T-helper 2 cell treated with Interferon-gamma antibody and Interleukin-4, amounts not matched to agents 5 μg/mL and 100 μg/mL, for 36 hours (primary cell): ENCODE data around the gene FOXP1.

Experiments
- DNase-seq: peaks from one replicate; pipeline ENCODE4 v3.0.0; 2021; ENCODE audit warnings: low spot score
- H3K27ac Mint-ChIP-seq: one replicate; pipeline ENCODE4 v1.8.0; 2021; ENCODE audit warnings: mild to moderate bottlenecking, mixed read lengths
- H3K27me3 Mint-ChIP-seq: one replicate; pipeline ENCODE4 v1.8.0; 2021; ENCODE audit warnings: low read depth, mixed read lengths
- H3K36me3 Mint-ChIP-seq: one replicate; pipeline ENCODE4 v1.8.0; 2021; ENCODE audit warnings: low read depth, mixed read lengths
- H3K4me1 Mint-ChIP-seq: one replicate; pipeline ENCODE4 v1.8.0; 2021; ENCODE audit warnings: low read depth, mixed read lengths
- H3K4me3 Mint-ChIP-seq: one replicate; pipeline ENCODE4 v1.8.0; 2022; ENCODE audit warnings: mild to moderate bottlenecking, moderate library complexity, mixed read lengths
- H3K9me3 Mint-ChIP-seq: one replicate; pipeline ENCODE4 v1.8.0; 2021; ENCODE audit warnings: mixed read lengths

Gene FOXP1

GRCh38 chr3:71478568-71478967 is 105.0 kb downstream of the FOXP1 start:
- DNase-seq, result peak; percentile 80
- no peaks in the 10 kb centered on the region for H3K27me3 Mint-ChIP-seq
- peaks cover 9% of the 10 kb centered on the region for H3K9me3 Mint-ChIP-seq
- peak overlapping the region; percentile 38 for H3K27ac Mint-ChIP-seq
- peaks cover 37% of the 10 kb centered on the region for H3K4me1 Mint-ChIP-seq
- no peak overlapping the region for H3K4me3 Mint-ChIP-seq
- H3K36me3 Mint-ChIP-seq, result peaks cover 36% of the 10 kb centered on the region

DNA sequence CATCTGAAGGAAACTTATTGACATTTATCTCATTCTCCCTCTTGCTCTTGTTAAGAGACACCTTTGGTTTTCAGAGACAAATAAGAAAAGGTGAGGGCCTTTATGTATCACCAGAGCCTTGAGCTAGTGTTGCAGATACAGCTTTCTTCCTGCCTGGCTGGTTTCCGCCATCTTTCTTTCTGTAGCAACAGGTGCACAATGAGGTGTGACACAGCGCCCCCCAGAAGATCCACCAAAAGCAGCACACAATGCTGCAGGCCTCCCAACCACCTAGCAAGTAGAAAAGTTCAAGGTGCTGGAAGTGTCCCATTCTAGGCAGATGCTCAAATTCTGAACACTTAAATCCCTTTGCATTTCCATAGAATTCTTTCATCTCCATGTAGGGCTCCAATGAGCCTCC is 106.6 kb downstream of the FOXP1 start:
- Mint-ChIP-seq H3K9me3 (peaks cover 21% of the 10 kb centered on the region), H3K36me3 (peaks cover 47% of the 10 kb centered on the region), H3K4me1 (peaks cover 33% of the 10 kb centered on the region), H3K27ac (no peak overlapping the region), H3K27me3 (no peaks in the 10 kb centered on the region), H3K4me3 (no peak overlapping the region)
- no peak for DNase-seq

DNA sequence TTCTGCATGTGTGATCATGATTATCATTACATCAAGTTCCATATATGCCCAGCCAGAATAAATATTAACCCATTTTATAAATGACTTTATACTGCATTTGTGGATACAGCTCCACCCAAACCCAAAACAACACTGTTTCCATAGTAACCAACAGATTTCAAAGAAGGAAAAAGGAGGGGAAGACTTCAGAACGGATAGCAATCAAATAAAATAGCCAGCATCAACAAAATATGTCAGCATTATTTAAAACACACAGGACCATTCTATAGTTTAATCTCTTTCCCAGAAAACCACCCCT is 114.4 kb downstream of the FOXP1 start:
- no peak overlapping the region for H3K27ac Mint-ChIP-seq
- no peak overlapping the region for H3K4me3 Mint-ChIP-seq
- peaks cover 33% of the 10 kb centered on the region for H3K36me3 Mint-ChIP-seq
- peaks cover 17% of the 10 kb centered on the region for H3K9me3 Mint-ChIP-seq
- H3K4me1 Mint-ChIP-seq, result peaks cover 10% of the 10 kb centered on the region
- DNase-seq, result no peak
- H3K27me3 Mint-ChIP-seq, result no peaks in the 10 kb centered on the region

- peaks cover 12% of the 10 kb centered on the region for H3K9me3 Mint-ChIP-seq
- H3K27me3 Mint-ChIP-seq, result no peaks in the 10 kb centered on the region
- H3K4me3 Mint-ChIP-seq, result no peak overlapping the region
- H3K4me1 Mint-ChIP-seq, result peaks cover 10% of the 10 kb centered on the region
- peaks cover 28% of the 10 kb centered on the region for H3K36me3 Mint-ChIP-seq
- H3K27ac Mint-ChIP-seq, result no peak overlapping the region
- DNase-seq, result no peak
These were observed 115.0 kb downstream of the FOXP1 start for GRCh38 chr3:71468311-71469137.

- H3K9me3 Mint-ChIP-seq, result no peaks in the 10 kb centered on the region
- DNase-seq, result no peak
- H3K27me3 Mint-ChIP-seq, result no peaks in the 10 kb centered on the region
- peaks cover 16% of the 10 kb centered on the region for H3K4me1 Mint-ChIP-seq
- peaks cover 21% of the 10 kb centered on the region for H3K36me3 Mint-ChIP-seq
- H3K27ac Mint-ChIP-seq, result no peak overlapping the region
- no peak overlapping the region for H3K4me3 Mint-ChIP-seq
These were observed 117.0 kb downstream of the FOXP1 start for GRCh38 chr3:71466483-71466882.

DNA sequence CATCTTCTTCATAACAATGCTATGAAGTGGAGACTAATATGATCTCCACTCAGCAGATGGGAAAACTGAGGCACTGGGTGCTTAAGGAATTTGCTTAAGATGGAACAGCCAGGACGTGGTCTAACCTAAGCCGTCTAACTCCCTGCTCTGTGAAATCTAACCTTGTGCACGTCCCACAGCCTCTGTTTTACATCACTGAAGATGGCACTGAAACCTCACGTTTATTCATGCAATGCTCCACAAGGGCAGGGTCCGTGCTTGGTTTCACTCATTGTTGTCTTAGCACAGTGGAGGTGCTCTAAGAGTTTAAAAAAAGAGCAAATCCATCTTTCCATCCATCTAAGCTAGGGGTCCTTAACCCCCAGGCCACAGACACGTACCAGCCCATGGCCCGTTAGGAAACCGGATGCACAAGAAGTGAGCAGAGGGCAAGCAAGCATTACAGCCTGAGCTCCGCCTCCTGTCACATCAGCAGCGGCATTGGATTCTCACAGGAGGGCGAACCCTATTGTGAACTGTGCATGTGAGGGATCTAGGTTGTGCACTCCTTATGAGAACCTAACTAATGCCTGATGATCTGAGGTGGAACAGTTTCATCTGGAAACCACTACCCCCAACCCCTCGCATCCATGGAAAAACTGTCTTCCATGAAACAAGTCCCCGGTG is 118.0 kb downstream of the FOXP1 start:
- no peaks in the 10 kb centered on the region for H3K27me3 Mint-ChIP-seq
- no peak overlapping the region for H3K4me3 Mint-ChIP-seq
- no peak for DNase-seq
- no peaks in the 10 kb centered on the region for H3K9me3 Mint-ChIP-seq
- peaks cover 27% of the 10 kb centered on the region for H3K36me3 Mint-ChIP-seq
- H3K4me1 Mint-ChIP-seq, result peaks cover 23% of the 10 kb centered on the region
- peak overlapping the region; percentile 28 for H3K27ac Mint-ChIP-seq

DNA sequence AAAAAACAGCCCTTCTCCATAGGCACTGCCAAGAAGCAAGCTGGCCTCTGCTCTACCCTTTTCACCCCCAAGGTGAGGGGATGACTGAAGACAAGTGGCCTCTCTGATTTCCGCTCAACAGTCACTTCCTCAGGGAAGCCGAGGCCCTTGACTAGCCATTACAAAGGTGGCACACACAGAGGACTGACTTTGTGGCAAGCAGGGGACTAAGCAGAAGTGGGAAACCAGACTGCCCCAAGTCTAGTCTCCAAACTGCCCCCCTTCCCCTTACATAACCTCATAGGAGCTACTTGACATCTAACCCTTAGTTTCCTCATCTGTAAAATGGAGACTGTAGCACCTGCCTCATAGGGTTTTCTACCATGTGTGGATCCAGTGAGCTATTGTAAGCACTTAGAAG is 118.9 kb downstream of the FOXP1 start:
- Mint-ChIP-seq H3K36me3 (peaks cover 29% of the 10 kb centered on the region), H3K9me3 (no peaks in the 10 kb centered on the region), H3K4me1 (peaks cover 24% of the 10 kb centered on the region), H3K27ac (no peak overlapping the region), H3K4me3 (no peak overlapping the region), H3K27me3 (no peaks in the 10 kb centered on the region)
- DNase-seq, result no peak

DNA sequence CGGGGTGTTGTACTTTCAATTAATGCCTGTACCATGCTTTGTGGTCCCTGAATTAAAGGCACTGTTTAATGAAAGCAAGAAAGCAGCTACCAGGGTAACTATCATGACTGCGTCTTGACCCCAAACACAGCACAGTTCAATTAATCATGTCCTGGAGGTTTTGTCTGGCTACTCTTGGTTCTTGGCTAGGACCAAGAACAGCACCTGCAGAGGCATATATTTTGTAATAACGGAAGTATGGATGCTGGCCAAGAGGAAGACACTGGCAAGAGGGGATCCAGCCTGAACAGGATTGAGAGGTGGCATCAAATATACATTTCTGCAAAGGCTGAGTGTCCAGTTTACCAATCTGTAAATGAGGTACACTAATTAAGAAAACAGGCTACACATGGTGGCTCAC is 119.9 kb downstream of the FOXP1 start:
- no peak for DNase-seq
- H3K36me3 Mint-ChIP-seq, result peaks cover 29% of the 10 kb centered on the region
- H3K4me1 Mint-ChIP-seq, result peaks cover 26% of the 10 kb centered on the region
- no peaks in the 10 kb centered on the region for H3K9me3 Mint-ChIP-seq
- H3K27ac Mint-ChIP-seq, result no peak overlapping the region
- H3K4me3 Mint-ChIP-seq, result no peak overlapping the region
- H3K27me3 Mint-ChIP-seq, result no peaks in the 10 kb centered on the region

DNA sequence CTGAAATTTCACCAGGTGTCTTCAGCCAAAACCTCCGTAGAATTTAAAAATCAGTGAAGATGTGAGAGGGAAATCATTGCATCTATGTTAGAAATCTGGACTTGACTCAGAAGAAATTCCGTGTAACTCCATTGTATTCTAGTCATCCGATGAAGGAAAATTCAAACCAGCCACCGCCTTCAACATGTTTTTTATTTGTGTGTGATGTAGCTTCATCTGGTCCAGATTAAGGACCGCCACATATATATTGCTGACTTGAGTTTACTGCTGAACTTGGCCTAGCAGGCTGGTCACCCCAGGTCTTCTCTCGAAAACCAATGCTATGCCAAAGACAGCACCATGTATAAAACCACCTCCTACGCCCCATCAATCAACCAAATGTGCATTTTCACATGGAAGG is 120.9 kb downstream of the FOXP1 start:
- Mint-ChIP-seq H3K4me3 (no peak overlapping the region), H3K27me3 (no peaks in the 10 kb centered on the region), H3K36me3 (peaks cover 27% of the 10 kb centered on the region), H3K4me1 (peaks cover 31% of the 10 kb centered on the region), H3K9me3 (no peaks in the 10 kb centered on the region), H3K27ac (peak overlapping the region; percentile 83)
- DNase-seq, result no peak

DNA sequence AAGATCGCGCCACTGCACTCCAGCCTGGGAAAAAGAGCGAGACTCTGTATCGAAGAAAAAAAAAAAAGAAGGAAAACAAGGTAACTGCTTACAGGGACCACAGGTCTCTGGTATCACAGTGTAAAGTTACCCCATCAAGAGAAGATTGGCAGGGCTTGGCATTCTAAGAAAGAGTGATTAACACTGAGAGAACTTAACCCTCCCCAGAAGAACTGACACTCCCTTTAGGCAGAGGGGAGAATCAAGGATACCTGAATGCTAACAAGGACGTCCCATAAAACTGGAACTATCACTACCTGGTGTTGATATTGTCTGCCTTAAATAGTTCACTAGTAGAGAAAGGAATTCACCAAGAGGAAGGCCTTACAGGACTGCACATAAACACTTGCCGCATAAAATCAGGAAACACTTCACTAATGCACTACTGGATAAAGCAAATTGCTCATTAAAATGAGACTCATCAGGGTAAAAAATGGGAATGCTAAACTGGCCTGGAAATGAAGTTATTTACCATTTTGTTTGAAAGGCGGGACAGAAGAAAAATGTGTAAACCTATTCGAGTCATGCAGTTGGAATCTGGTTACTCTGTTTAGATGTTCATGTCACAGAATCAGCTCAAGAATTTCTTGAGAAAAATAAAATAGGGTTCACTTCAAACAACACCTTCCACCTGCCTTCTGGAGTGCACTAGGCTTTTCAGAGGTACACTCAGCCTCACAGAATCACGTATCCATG is 121.6 kb downstream of the FOXP1 start:
- H3K36me3 Mint-ChIP-seq, result peaks cover 23% of the 10 kb centered on the region
- H3K4me3 Mint-ChIP-seq, result no peak overlapping the region
- H3K27ac Mint-ChIP-seq, result peak overlapping the region; percentile 83
- H3K4me1 Mint-ChIP-seq, result peaks cover 38% of the 10 kb centered on the region
- no peaks in the 10 kb centered on the region for H3K9me3 Mint-ChIP-seq
- DNase-seq, result no peak
- H3K27me3 Mint-ChIP-seq, result no peaks in the 10 kb centered on the region

DNA sequence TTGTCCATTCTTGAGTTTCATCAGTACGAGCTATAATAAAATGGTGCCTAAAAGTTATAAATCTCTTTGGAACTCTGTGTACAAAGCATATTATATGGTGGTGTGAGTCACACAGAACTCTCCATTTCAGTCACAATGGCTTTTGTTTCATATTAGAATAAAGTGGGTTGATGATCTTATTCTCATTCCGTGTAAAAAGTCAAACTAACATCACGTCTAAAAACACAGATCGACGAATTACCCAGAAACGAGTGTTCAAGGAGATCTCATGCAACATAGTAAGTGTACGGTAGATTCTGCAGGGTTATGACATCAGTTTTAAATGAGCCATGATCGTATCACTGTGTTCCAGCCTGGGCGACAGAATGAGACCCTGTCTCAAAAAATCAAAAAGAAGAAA is 122.4 kb downstream of the FOXP1 start:
- DNase-seq, result no peak
- H3K36me3 Mint-ChIP-seq, result peaks cover 18% of the 10 kb centered on the region
- H3K27ac Mint-ChIP-seq, result peak overlapping the region; percentile 83
- peaks cover 45% of the 10 kb centered on the region for H3K4me1 Mint-ChIP-seq
- H3K27me3 Mint-ChIP-seq, result no peaks in the 10 kb centered on the region
- H3K4me3 Mint-ChIP-seq, result peak overlapping the region; percentile 37
- no peaks in the 10 kb centered on the region for H3K9me3 Mint-ChIP-seq

DNA sequence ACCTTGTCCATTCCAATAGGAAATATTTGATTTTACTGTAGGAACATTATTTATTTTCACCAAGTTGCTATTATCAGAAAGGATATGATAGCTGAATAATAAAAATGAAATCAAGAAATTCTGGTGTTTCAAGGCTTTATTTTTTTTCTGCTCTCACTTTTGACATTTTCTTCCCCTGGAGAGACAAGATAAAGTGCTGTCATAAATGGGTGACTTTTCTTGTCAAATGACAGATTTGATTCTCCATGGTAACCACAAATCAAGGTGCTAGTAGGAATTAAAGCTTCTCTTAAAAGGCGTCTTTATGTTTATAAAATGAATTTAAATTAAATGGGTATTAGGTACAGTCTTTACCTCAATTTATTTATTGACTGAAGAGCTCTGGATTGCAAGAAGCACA is 124.6 kb downstream of the FOXP1 start:
- H3K36me3 Mint-ChIP-seq, result peaks cover 17% of the 10 kb centered on the region
- peaks cover 60% of the 10 kb centered on the region for H3K4me1 Mint-ChIP-seq
- no peak overlapping the region for H3K4me3 Mint-ChIP-seq
- no peaks in the 10 kb centered on the region for H3K27me3 Mint-ChIP-seq
- no peak for DNase-seq
- no peaks in the 10 kb centered on the region for H3K9me3 Mint-ChIP-seq
- peak overlapping the region; percentile 61 for H3K27ac Mint-ChIP-seq

- Mint-ChIP-seq H3K4me3 (peak overlapping the region; percentile 70), H3K36me3 (peaks cover 18% of the 10 kb centered on the region), H3K4me1 (peaks cover 76% of the 10 kb centered on the region), H3K27me3 (no peaks in the 10 kb centered on the region), H3K9me3 (no peaks in the 10 kb centered on the region), H3K27ac (peak overlapping the region; percentile 89)
- DNase-seq, result no peak
These were observed 126.7 kb downstream of the FOXP1 start for GRCh38 chr3:71456826-71457225.

- peak overlapping the region; percentile 70 for H3K4me3 Mint-ChIP-seq
- H3K27me3 Mint-ChIP-seq, result no peaks in the 10 kb centered on the region
- peak overlapping the region; percentile 89 for H3K27ac Mint-ChIP-seq
- no peaks in the 10 kb centered on the region for H3K9me3 Mint-ChIP-seq
- peaks cover 76% of the 10 kb centered on the region for H3K4me1 Mint-ChIP-seq
- DNase-seq, result no peak
- H3K36me3 Mint-ChIP-seq, result peaks cover 15% of the 10 kb centered on the region
These were observed 127.4 kb downstream of the FOXP1 start for GRCh38 chr3:71456156-71456555.
